ENCODE measurements around the gene STIM2.
"Not testable (repeated sequence)": the region's sequence is repeated elsewhere in the genome, so short reads cannot be mapped to it uniquely, and the experiment has no call there.

Gene STIM2

DNA sequence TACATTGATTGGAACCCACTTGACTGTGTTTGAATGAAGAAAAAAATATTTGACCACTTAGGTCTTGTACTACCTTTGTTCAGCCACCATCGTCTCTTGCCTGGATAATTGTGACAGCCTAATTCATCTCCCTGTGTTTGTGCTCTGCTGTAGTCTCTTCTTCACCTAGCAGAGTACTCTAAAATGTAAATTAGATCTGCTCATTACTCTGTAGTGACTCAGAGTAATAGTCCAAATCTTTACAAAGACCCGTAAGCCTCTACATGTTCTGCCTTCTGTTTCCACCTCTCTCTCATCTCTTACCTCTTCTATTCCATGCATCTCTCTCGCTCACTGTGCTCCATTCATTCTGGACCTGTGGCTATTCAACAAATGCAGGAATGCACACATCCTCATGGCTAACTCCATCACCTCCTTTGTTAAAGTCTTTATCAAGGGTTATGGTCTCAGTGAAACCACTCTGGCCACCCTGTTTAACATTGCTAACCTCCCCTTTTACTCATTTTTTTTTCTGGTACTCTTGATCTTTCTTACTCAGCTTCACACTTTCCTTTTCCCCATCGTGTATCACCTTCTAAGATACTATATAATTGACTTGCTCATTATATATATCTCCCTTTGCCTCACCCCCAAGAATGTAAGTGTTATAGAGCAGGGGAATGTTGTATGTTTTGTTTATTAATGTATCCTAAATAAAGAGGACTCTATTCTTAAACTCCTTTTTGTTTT lies 98.4 kb downstream of the STIM2 start:
- DNase-seq, result no peak

DNA sequence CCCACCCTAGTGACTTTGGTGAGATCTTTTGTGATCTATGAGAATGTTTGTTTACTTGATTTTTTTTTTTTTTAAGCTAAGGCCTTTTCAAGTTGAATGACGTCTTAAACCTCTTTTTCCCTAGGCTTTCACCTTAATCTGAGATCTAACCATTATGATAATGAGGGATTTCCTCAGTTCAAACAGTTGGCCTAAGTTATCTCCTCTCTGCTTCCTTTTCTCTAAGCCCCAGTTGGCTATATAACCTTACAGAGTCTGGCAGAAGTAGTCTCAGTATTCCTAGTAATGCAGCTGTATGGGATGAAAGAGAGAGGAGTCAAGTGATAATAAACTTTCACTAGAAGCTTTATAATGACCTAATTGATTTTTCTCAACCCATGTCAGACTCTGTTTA lies 99.0 kb downstream of the STIM2 start:
- no peak for DNase-seq

DNA sequence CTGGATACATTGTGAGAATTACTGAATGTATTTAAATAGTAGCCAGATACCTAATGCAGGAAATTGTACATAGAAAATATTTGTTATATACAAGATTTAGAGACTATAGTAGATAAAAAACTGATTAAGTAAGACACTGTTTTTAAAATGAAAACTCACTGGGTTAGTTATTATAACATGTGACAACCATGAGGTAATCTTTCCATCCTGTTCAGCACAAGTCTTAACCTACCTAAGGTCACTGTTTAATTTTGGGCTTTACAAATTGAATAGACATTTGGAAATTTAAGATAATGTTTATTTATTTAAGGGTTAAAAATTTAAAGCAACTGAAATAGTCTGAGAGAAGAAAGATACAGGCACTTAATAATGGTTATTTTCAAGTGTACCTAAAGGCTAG lies 102.1 kb downstream of the STIM2 start:
- no peak for DNase-seq

DNA sequence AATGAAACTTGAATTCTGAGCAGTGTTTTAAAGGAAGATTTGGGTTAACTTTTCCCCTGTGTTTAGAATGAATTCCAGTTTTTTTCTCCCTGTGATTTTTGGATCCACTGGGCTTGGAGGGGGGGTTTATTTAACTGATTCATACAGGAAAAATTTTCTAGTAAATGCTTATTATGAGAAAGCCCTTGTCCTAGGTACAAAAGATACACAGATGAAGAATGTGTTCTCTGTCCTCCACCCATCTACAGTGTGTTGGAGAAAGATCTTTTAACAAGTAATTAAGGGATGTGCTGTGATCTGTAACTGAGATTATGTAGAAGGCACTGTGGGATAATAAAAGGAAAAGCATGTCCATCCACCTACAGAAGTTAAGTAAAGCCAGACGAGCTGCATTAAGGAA lies 103.9 kb downstream of the STIM2 start:
- no peak for DNase-seq

DNA sequence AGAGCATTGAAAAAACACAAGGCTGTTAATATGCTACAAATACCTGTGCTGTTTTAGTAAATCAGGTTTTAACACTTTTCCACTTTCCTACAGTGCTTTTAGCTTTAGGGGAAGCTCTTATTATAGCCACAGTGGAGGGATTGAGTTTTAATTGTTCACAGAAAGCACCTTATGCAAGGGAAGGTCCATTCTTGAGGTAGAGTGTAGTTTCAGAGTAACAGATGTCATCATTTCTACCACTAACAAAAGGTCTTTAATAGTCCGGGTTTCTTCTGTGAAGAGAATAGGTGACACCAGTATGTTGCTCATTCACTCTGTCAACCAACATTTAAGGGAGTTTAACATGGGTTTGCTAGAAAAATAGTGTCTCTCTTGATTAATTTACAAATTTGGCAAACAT lies 104.4 kb downstream of the STIM2 start:
- DNase-seq, result no peak

DNA sequence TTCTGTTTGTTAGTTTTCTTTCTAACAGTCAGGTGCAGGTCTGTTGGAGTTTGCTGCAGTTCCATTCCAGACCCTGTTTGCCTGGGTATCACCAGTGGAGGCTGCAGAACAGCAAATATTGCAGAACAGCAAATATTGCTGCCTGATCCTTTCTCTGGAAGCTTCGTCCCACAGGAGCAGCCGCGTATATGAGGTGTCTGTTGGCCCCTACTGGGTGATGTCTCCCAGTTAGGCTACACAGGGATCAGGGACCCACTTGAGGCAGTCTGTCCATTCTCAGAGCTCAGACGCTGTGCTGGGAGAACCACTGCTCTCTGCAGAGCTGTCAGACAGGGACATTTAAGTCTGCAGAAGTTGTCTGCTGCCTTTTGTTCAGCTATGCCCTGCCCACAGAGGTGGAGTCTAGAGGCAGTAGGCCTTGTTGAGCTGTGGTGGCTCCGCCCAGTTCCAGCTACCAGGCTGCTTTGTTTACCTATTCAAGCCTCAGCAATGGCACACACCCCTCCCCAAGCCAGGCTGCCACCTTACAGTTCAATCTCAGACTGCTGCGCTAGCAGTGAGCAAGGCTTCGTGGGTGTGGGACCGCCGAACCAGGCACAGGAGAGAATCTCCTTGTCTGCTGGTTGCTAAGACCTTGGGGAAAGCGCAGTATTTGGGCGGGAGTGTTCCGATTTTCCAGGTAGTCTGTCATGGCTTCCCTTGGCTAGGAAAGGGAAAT lies 115.0 kb downstream of the STIM2 start:
- not testable (repeated sequence) for DNase-seq

DNA sequence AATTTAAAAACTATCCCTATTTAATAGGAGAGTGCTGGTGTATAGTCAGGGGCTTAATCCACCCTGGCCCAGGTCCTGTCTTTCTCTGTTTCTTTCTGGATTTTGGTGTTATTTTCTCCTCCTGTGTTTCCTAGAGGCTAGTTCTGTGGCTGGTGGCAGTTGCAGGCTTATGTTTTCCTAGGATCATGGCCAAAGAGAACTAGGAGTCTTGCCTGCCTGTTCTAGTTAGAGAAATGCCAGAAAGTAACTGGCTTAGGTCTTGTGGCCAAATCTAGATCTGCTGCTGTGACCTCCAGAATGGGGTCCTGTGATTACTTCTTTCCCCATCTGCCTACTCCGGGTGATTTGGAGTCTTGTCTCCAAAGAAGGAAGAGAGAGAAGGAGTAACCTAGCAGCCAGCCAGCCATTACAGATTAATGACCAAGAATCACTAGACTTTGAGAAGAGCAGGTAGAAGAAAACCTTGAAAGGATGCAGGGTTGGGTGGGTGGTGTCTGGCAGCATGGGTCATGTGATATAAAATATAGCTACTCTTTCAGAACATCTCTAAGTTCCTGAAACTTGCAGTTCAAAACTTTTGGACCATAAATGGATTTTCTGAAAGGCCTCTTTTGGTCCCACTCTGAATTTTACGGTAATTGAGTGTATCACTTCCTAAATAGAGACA lies 117.9 kb downstream of the STIM2 start:
- no peak for DNase-seq

DNA sequence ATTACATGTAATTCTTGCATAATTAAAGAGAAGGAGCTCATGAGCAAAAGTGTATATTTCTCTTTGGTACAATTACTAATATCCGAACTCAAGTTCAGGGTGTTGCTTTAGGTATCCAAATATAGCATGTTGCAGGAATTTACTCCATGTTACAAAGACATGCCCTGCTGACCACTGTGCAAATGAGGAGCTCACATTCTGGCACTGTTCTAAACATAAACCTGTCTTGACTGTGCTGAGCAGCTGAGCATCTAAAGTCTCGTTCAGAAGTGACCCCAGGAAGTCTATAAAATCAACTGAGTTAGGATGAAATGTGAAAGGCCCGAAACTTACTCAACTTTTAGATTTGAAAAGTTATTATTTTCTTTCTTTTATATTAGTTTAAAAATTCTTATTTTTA lies 124.3 kb downstream of the STIM2 start:
- DNase-seq, result no peak

DNA sequence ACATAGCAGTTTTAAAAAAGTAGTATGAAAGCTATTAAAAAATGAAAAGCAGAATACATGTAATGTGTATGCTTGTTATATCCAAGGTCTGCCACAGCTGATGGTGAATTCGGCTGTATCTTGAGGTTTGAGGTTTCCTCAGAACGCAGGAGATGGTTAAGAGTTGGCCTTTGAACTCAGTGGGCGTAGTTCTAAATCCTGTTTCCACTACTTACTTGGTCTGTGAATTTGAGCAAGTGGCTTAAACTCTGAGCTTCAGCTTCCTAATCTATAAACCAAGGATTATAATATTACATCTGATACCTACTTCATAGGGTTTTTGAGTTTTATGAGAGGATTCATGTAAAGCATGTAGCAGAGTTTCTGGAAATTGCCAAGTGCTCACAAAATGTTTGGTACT lies 125.2 kb downstream of the STIM2 start:
- DNase-seq, result peak; percentile 35

DNA sequence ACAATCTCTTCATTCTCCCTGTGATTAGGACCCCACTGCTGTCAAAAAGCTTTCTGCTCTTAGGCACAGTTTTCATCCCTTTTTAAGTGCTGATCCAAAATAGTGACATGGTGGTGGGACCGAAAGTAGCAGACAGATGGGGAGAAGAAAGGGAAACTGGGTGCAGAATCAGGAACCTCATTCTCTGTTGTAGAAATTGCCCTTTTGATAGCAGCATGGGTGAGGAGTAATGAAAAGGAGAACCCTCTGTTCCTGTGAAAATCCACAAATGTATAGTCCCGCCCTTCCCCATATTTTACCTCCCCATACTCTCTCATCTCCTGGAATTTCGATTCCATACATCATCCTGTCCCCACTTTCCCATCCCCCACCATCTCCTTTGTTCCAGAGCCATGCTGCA lies 126.5 kb downstream of the STIM2 start:
- no peak for DNase-seq

DNA sequence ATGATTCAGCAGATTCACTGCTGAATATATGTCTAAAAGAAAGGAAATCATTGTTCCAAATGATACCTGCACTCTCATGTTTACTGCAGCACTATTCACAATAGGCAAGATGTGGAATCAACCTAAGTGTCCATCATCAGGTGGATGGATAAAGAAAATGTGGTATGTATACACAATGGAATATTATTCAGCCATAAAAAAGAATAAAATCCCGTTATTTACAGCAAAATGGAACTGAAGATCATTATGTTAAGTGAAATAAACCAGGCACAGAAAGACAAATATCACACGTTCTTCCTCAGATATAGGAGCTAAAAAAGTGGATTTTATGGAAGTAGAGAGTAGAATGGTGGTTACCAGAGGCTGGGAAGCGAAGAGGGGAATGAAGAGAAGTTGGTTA lies 130.4 kb downstream of the STIM2 start:
- DNase-seq, result no peak

DNA sequence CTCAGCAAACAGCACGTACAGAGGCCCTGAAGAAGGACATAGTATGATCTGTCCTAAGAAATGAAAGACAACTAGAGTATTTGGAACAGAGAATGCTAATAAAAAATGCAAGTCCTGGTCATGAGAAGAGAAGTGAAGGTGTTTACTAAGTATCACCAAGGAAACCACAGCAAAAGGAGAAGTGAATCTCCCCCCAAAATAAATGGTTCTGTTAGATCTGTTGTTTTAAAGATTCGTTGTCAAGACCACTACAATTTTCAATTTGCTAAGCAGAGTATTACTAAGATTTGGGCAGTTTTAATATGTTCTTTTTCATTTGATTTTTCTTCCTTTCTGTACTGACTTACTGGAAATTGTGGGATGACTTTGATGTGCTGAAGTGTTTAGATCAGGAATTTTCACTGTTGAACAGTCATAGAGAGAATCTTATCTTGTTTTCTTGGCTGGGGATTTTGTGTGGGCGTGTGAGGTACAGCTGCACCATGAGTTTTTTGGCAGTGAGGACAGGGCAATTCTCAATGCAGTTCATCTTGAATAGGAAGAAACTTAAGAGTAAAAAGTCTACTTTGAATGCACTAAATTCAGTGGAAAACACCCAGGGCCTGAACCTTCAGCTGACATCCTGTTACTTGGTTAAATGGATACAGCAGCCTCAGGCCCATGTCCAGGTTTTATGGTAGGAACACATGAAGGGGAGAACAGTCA lies 132.2 kb downstream of the STIM2 start:
- DNase-seq, result peak; percentile 41

DNA sequence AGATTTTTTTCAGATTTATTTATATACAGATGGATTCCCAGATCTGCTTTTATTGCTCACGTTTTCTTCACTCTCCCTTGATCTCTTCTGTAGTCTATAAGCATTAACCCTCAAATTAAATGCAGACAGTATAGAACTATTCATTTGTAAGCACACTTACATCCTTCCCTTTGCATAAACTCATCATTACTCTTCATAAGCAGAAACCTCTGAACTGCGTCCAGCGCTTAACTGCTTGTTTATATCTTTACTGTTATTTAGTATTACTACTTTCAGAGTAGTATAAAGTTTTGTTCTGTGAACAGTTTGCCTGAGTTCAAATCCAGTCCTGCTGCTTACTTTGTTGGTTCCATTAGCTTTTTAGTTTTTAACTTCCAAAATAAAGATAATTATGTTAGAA lies 132.9 kb downstream of the STIM2 start:
- DNase-seq, result no peak

DNA sequence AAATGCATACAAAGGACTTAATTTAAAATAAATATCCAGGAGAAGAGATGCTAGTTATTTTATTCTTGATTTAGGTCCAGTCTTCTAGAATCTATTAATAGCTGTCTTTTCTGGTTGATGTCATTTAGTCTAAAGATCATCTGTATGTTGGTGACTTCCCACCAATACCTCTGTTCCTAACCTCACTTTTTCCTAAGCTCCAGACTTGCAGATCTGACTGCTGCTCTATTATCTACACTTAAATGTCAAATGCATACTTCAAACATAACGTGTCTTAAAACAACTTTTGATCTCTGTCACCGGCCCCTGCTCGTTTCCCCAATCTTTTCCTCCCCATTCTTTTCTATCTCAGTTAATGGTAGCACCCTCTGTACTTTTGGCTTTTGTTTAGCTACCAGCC lies 133.3 kb downstream of the STIM2 start:
- DNase-seq, result no peak

DNA sequence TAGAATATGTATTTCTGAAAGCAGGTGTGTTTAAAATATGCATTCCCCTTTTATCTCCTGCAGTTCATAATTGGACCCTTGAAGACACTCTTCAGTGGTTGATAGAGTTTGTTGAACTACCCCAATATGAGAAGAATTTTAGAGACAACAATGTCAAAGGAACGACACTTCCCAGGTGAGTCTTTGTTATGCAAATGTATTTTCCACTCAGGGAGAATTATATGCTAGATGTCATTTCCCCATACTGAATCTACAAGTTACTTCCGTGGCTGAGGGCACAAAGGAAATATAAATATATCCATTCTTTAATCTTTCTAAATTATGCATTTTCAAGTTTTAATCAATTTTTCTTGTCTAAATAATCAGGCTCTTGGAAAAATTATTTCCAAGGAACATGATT lies 134.7 kb downstream of the STIM2 start:
- no peak for DNase-seq

DNA sequence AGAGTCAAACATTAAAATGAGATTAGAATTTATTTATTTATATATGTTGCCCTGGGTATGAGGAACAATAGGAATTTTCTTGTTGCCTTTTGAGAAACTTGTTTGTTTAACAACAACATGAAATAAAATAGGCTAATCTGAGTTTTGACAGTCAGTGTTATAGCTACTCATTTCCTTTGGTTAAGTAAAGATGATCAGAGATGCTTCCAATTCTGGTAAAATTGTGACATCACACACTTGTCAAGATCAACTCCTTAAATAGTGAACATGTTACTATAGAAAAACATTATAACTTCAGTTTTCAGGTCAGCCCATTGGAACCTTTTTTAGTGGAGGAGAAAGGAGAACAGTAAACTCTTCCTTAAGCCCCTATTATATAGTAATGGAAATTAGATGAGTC lies 136.1 kb downstream of the STIM2 start:
- no peak for DNase-seq

DNA sequence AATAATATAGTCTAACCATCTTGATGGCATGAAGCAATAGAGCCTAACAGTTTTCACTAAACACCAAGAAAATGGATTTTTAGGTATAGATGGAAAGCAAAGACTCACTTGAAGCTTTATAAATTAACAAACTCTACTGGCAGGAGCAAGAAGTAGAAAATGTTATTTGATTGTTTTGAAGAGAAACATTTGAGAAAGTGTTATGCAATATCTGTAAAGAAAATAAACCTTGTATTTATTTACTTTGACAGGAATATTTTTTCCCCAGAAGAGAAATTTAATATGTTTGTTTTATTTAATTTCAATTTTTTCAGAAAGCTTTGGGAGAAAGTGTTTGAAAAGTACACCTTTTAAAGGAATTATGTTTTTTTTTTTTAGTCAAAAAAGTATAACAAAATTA lies 139.0 kb downstream of the STIM2 start:
- DNase-seq, result no peak

DNA sequence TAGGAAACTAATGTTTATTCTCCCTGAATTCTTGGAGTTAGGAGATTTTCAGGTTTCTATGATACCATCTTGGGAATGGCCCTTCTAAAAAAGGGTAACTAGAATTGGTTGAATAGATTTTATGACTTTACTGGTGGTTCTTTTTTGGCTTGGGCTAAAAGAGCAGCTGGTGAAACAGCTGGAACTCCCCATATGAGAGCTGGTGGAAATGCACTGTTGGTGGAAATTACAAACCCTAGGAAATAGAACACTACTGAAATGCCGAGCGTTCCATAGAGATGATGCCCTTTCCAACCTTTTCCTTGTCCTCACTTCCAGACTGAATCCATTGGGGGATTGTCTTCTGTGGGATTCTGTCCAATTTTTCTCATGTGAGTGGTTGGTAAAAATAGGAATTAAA lies 139.5 kb downstream of the STIM2 start:
- DNase-seq, result no peak

DNA sequence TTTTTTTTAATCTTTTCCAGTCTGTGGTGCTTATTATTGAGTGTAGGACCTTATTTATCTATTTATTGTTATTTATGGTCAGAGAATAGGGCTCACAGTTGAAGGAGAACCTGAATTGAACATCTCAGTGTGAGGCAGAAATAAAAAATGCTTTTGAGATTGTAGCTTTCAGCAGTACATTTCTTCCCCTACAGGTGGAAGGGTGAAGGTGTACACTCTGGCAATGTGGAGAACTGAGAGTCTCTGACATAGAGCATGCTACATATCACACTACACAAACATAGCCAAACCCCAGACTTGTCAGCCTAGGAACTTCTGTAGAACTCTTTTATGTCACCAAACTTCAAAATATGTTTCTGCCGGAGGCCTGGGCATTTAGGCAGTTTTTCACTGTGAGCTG lies 140.2 kb downstream of the STIM2 start:
- no peak for DNase-seq

DNA sequence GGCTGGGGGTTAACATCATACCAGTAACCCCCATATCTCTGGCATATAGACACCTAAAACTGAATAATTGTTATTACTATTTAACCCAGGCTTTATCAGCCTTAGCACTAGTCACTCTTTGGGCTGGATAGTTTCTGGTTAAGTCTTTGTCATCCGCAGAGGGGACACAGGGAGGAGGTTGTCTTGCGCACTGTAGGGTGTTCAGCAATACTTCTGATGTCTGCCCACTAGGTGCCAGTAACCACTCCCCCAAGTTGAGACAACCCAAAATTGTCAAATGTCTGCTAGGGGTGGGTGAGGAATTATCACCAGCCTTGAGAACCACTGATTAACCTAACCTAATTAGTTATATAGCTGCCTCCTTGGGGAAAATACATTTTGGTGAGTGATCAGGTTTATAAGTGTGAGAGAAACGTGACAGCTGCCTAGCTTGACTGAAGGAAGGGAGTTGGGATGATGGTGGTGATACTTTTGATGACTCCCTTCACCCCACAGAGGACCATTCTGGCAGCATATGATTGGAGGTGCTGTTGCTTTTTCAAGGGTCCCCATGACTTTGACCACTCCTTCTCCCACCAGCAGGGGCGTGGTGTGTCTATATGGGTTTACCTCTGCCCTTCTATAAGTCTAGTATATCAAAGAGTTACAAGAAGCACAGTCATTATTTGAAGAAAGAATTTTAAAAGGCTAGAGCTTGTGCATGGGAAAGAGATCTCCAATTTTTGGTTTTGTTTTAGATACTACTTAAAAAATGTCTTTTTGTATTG lies 140.9 kb downstream of the STIM2 start:
- no peak for DNase-seq

DNA sequence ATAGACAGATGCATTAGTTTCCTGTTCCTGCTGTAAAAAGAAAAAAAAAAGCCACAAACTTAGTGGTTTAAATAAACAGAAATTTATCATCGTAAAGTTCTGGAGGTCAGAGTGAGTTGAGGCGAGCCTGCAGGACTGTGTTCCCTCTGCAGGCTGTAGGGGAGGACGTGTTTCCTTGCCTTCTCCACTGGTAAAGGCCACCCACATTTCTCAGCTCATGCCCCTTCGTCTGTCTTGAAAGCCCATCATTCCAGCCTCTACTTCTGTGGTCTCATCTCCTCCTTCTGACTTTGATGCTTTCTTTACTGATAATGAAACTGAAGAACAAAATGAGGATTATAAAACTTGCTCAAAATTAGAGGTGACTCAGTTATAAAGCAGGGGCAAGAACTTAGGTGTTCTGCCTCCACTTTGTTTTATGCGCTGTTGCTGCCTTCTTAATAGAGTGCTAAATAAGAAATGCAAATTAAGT lies 143.0 kb downstream of the STIM2 start:
- DNase-seq, result peak; percentile 51

DNA sequence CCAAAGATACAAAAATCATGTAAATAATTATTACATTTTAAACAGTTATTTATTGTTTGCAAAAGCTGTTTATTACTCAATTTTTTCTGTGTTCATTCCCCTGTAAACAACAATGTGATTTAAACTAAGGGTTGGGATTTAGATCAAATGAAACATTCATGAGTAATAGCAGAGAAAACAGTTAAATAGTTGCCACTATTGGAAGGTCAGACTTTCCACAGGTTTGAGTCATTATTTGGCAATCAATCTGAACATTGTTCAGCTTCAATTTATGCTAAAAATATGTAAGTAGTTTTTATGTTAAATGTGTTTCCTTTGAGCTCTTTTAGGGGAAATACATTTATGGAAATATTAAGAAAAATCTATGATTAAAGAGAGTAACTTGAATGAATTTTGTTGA lies 144.9 kb downstream of the STIM2 start:
- no peak for DNase-seq

All from activated CD4-positive, alpha-beta T cell treated with anti-CD3 and anti-CD28 coated beads for 48 hours (primary cell).